GM19455 (cell line): ENCODE measurements around the gene VWF.
"Not testable (repeated sequence)": the region's sequence is repeated elsewhere in the genome, so short reads cannot be mapped to it uniquely, and the experiment has no call there.

Source experiments
- ATAC-seq: cut with Tn5 transposase; IDR thresholded peaks from one replicate; pipeline ENCODE4 v1.9.1; 2021; ENCODE audit not compliant: unreplicated experiment

Gene VWF

GRCh38 chr12:6106218-6106617 lies 18.3 kb downstream of the VWF start:
- ATAC-seq: no peak

DNA sequence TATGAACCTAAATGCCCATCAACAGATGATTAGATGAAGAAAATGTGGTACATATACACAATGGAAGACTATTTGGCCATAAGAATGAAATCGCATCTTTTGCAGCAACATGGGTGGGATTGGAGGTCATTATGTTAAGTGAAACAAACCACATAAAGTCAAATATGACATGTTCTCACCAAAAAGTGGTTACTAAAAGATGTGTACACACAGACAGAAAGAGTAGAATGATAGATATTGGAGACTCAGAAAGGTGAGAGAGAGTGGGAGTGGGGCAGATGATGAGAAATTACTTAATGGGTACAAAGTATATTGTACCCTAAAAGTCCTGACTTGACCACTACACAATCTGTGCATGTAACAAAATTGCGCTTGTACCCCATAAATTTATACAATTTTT lies 19.6 kb downstream of the VWF start:
- no peak for ATAC-seq

- ATAC-seq: no peak
Measured at GRCh38 chr12:6104027-6104426, 20.4 kb downstream of the VWF start.

DNA sequence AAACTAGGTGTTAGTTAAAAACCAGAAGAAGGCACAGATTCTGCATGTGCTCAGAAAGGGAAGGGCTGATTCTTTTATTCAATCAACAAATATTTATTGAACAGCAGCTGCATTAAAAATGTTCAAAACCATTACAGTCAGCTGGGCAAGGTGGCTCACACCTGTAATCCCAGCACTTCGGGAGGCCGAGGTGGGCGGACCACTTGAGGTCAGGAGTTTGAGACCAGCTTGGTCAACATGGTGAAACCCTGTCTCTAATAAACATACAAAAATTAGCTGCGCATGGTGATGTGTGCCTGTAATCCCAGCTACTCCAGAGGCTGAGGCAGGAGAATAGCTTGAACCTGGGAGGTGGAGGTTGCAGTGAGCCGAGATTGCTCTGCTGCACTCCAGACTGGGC lies 22.4 kb downstream of the VWF start:
- ATAC-seq: not testable (repeated sequence)

DNA sequence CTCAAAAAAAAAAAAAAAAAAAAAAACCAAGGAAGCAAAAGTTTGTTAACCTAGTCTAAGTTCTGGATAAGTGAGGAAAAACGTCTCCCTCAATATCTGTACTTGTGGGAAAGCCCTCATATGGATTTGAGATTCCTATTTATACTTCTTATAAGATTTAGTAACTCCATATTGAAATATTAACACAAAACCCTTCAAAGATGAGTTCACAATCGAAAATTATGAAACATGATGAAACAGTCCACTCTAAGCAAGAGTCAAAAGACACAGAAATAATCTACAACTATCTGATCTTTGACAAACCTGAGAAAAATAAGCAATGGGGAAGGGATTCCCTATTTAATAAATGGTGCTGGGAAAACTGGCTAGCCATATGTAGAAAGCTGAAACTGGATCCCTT lies 25.2 kb downstream of the VWF start:
- ATAC-seq: no peak

DNA sequence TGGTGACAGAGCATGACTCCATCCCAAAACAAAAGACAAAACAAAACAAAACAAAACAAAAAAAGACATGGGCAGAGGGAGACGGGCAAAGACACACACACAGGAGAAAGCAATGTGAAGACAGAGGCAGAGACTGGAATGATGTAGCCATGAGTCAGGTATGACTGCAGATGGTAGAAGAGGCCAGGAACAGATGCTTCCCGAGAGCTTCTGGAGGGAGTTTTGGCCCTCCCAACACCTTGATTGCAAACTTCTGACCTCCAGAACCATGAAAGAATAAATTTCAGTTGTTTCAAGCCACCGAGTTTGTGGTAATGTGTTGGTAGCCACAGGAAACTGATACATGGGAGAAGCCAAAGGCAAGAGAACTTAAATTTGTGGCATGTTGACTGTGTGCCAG lies 27.1 kb downstream of the VWF start:
- no peak for ATAC-seq

- no peak for ATAC-seq
Measured at GRCh38 chr12:6096527-6096926, 27.9 kb downstream of the VWF start.

GRCh38 chr12:6095269-6095668 lies 29.2 kb downstream of the VWF start:
- ATAC-seq: no peak

DNA sequence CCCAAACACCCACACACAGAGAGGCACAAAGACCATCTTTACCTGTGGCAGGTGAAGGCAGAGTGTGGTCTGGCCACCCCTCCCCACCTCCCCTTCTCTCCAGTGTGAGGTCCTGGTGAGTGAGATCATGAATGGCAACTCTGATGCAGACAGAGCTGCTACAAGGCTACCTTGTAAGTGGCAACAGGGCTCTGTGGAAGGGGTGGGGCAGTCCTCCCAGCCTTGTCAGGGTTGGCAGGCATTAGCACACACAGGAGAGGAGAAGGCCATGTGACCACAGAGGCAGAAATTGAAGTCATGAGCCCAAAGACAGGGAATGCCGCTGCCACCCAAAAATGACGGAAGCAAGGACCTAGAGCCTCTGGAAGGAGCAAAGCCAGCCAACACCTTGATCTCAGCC lies 30.7 kb downstream of the VWF start:
- ATAC-seq: no peak

DNA sequence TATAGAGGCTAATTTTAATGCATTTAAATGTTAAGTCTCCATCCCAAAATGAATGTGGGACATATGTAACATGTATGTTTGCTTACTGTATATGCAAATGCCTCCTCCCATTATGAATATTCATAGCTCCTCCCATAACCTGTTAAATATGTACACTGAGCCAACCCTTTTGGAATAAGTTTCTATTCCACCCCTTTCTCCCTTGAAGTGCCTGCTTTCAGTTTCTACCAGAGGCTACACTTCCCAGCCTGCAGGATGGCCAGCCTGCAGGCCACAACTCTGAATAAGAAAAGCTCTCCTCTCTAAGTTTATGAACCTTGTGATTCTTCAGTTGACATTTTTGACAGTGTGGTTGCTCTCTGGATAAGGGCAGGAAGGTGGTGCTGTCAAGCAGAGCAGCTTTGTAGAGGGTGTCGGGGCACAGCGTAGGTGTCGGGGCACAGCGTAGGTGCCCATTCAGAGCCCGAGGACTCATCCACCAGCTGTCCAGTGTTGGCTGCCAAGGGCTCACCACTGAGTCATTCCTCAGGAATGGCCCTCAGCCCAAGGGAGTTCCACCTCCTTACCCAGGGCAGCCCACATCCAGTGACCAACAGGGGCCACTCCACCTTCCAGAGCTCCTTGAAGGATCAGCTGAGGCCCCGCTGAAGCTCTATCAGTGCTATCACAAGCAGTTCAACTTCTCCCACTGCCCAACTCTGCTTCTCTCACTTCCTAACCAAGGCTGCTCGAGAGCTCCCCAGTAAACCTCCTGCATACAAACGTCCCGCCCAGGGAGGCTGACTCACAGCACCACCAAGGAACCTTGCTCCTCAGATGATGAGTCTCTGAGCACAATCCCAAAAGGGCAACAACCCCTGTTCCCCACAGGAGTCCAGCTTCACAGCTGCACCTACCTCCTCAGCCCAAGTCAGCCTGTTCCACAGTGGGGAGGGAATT lies 31.4 kb downstream of the VWF start:
- no peak for ATAC-seq

- ATAC-seq: no peak
Measured at GRCh38 chr12:6091786-6092566, 32.5 kb downstream of the VWF start.

- no peak for ATAC-seq
Measured at GRCh38 chr12:6090803-6091202, 33.7 kb downstream of the VWF start.

GRCh38 chr12:6088921-6089747 lies 35.3 kb downstream of the VWF start:
- no peak for ATAC-seq

- no peak for ATAC-seq
Measured at GRCh38 chr12:6086316-6086715, 38.2 kb downstream of the VWF start.

GRCh38 chr12:6085841-6086240 lies 38.6 kb downstream of the VWF start:
- no peak for ATAC-seq

DNA sequence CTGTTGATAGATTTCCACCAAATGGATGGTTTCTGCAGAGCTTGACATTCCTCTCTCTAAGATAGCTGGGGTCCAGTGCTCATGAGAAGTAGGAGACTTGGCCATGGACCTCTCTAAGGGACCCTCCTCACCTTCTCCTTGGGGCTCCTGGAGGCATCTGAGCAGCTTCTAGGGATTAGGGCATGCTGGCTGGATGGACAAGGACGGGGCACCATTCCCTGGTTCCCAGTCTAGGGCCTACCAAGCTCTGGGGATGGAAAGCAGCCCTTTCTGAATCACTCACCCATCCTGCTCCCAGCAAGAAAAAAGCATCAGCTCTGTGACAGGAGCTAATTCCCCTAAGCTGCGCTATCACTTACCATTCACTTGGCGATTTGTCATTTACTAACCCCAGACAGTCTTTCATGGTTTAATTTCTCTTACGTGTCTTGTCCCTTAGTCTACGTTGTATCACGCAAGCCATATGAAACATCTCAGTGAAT lies 39.5 kb downstream of the VWF start:
- no peak for ATAC-seq

GRCh38 chr12:6084261-6084968 lies 40.1 kb downstream of the VWF start:
- ATAC-seq: no peak

- no peak for ATAC-seq
Measured at GRCh38 chr12:6083601-6084000, 40.9 kb downstream of the VWF start.

- ATAC-seq: no peak
Measured at GRCh38 chr12:6082613-6083012, 41.9 kb downstream of the VWF start.
